Testis (tissue), 2 donors: Measurements from ENCODE around the gene ANXA10.

Experiments
- CTCF ChIP-seq, 3 experiments: fragments of 450-650 bp in 2 of 3; fragments of 200-600 bp in 1 of 3; sonication (generic) in 1 of 3; IDR thresholded peaks; one replicate each; pipeline ENCODE4 v1.5.1; 2016 to 2019; ENCODE audit warnings: antibody characterized with exemption in 3 of 3, mild to moderate bottlenecking in 2 of 3, moderate library complexity in 1 of 3
- POLR2A ChIP-seq: fragments of 450-650 bp; IDR thresholded peaks from one replicate; pipeline ENCODE4 v1.6.1; 2017; ENCODE audit warnings: antibody characterized with exemption, mild to moderate bottlenecking, moderate library complexity

- TF ChIP-seq CTCF (IDR thresholded peaks at IDR 0.05) (no peak), POLR2A (no peak)
Observed at GRCh38 chr4:168099195-168099594, 6.9 kb downstream of the ANXA10 start.
